ENCODE measurements around the gene GPR135. TPM values are rescaled to one million over a fixed set of nuclear protein-coding genes. Genes with fewer than 3 reads are reported as not detected.
"Not testable (repeated sequence)": the region's sequence is repeated elsewhere in the genome, so short reads cannot be mapped to it uniquely, and the experiment has no call there.

Gene GPR135
- polyA plus RNA-seq, 3 donors: 0.05 to 0.69 TPM; not detected in 1

DNA sequence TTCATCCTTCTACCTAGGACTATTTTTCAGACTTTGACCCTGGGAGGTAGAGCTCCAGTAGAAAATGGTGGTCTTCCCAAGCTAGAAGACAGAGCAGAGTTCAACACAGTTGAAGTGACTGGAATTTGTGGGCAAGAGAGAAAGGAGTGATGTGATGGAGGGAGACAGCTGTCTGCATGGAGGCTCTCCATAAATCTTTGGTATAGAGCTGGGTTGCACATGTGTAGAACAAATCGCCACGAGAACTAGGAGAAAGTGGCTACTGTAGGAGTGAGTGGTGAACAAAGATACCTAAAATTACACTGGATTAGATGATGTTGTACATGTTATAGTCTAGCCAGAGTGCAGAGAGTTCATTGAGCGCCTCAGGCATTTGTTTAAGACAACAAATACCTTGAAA lies 14.5 kb downstream of the GPR135 start:
- TF ChIP-seq, protein P1, sequence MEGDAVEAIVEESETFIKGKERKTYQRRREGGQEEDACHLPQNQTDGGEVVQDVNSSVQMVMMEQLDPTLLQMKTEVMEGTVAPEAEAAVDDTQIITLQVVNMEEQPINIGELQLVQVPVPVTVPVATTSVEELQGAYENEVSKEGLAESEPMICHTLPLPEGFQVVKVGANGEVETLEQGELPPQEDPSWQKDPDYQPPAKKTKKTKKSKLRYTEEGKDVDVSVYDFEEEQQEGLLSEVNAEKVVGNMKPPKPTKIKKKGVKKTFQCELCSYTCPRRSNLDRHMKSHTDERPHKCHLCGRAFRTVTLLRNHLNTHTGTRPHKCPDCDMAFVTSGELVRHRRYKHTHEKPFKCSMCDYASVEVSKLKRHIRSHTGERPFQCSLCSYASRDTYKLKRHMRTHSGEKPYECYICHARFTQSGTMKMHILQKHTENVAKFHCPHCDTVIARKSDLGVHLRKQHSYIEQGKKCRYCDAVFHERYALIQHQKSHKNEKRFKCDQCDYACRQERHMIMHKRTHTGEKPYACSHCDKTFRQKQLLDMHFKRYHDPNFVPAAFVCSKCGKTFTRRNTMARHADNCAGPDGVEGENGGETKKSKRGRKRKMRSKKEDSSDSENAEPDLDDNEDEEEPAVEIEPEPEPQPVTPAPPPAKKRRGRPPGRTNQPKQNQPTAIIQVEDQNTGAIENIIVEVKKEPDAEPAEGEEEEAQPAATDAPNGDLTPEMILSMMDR (IDR thresholded peaks at IDR 0.05): no peak
- Mint-ChIP-seq H3K27me3 (ENCODE audit: low read depth in 3 of 3) (peaks cover 0 to 3% (median 1%) of the 10 kb centered on the region in 3 donors), H3K36me3 (peaks cover 0 to 5% of the 10 kb centered on the region in 2 donors), H3K4me1 (peaks cover 6% of the 10 kb centered on the region), H3K27ac (no peak overlapping the region), H3K9me3 (no peaks in the 10 kb centered on the region), H3K4me3 (no peak overlapping the region)
- H3K4me1 ChIP-seq (ENCODE audit: control insufficient read depth in 1 of 2, insufficient read depth in 2 of 2, low read length in 2 of 2): no peaks in the 10 kb centered on the region
- no peaks in the 10 kb centered on the region for H3K79me2 ChIP-seq (ENCODE audit: insufficient read depth, low read length)
- intact Hi-C loops (cut with micrococcal nuclease): no loop called here
- H3K9ac ChIP-seq (ENCODE audit: insufficient read depth, low read length, poor library complexity, severe bottlenecking): no peak overlapping the region
- 100% methylated on average over 2 of the region's 3 CpGs for WGBS (ENCODE audit: insufficient coverage)
- no peaks in the 10 kb centered on the region for H4K20me1 ChIP-seq (ENCODE audit: insufficient read depth, low read length)
- H3K27me3 ChIP-seq (ENCODE audit: control insufficient read depth in 2 of 2, insufficient read depth in 2 of 2, low read length in 2 of 2): no peaks in the 10 kb centered on the region
- no peak overlapping the region for H3K4me2 ChIP-seq (replicated peaks; ENCODE audit: extremely low read depth, low read length, poor library complexity, severe bottlenecking)
- H3K36me3 ChIP-seq (replicated peaks in 1 of 2; ENCODE audit: control insufficient read depth in 1 of 2, insufficient read depth in 2 of 2, low read length in 2 of 2): no peaks in the 10 kb centered on the region
- H3K9me3 ChIP-seq (replicated peaks in 1 of 2; ENCODE audit: control insufficient read depth in 1 of 2, insufficient read depth in 1 of 2, low read length in 2 of 2): no peaks in the 10 kb centered on the region
- H3K27ac ChIP-seq (ENCODE audit: low read depth in 1 of 2, low read length in 2 of 2): no peak overlapping the region
- no peak overlapping the region for H3K4me3 ChIP-seq (replicated peaks in 1 of 3; ENCODE audit: low read depth in 2 of 3, low read length in 3 of 3)
- no peak overlapping the region for H2AFZ ChIP-seq (ENCODE audit: insufficient read depth, low read depth, low read length, poor library complexity, severe bottlenecking)
- DNase-seq: no peak

GRCh38 chr14:59448673-59449072 lies 16.5 kb downstream of the GPR135 start:
- H3K4me1 Mint-ChIP-seq; H3K4me3 Mint-ChIP-seq; DNase-seq; H3K27ac ChIP-seq (ENCODE audit: low read depth in 1 of 2, low read length in 2 of 2); H2AFZ ChIP-seq (ENCODE audit: insufficient read depth, low read depth, low read length, poor library complexity, severe bottlenecking); H3K36me3 ChIP-seq (replicated peaks in 1 of 2; ENCODE audit: control insufficient read depth in 1 of 2, insufficient read depth in 2 of 2, low read length in 2 of 2); H3K27me3 ChIP-seq (ENCODE audit: control insufficient read depth in 2 of 2, insufficient read depth in 2 of 2, low read length in 2 of 2); H3K9me3 Mint-ChIP-seq; H3K4me3 ChIP-seq (replicated peaks in 1 of 3; ENCODE audit: low read depth in 2 of 3, low read length in 3 of 3); H3K4me2 ChIP-seq (replicated peaks; ENCODE audit: extremely low read depth, low read length, poor library complexity, severe bottlenecking); H4K20me1 ChIP-seq (ENCODE audit: insufficient read depth, low read length); H3K27ac Mint-ChIP-seq; intact Hi-C loops (cut with micrococcal nuclease); H3K9me3 ChIP-seq (replicated peaks in 1 of 2; ENCODE audit: control insufficient read depth in 1 of 2, insufficient read depth in 1 of 2, low read length in 2 of 2); H3K27me3 Mint-ChIP-seq (ENCODE audit: low read depth in 3 of 3); H3K9ac ChIP-seq (ENCODE audit: insufficient read depth, low read length, poor library complexity, severe bottlenecking); H3K79me2 ChIP-seq (ENCODE audit: insufficient read depth, low read length); H3K36me3 Mint-ChIP-seq; H3K4me1 ChIP-seq (ENCODE audit: control insufficient read depth in 1 of 2, insufficient read depth in 2 of 2, low read length in 2 of 2): not testable (repeated sequence)
- no CpG with 5 or more reads among the region's 2 CpGs for WGBS (ENCODE audit: insufficient coverage)

All from CD14-positive monocyte (primary cell).